Ascending aorta (tissue), 2 donors: Measurements from ENCODE around the gene CMIP. TPM values are rescaled to one million over a fixed set of nuclear protein-coding genes. Genes with fewer than 3 reads are reported as not detected.

Experiments used
- DNase-seq, 2 donors: peaks; one replicate each; pipeline ENCODE4 v3.0.0-alpha.2; 2019; ENCODE audit warnings: low spot score in 2 of 2
- H3K27ac ChIP-seq, 2 donors: fragments of 200-600 bp; sonication (generic); one replicate each; pipeline ENCODE4 v1.5.1; 2016 to 2017; ENCODE audit warnings: mild to moderate bottlenecking in 1 of 2
- H3K27me3 ChIP-seq: fragments of 200-600 bp; sonication (generic); one replicate; pipeline ENCODE4 v1.5.1; 2017
- H3K36me3 ChIP-seq, 2 donors: fragments of 200-600 bp; sonication (generic); one replicate each; pipeline ENCODE4 v1.5.1; 2016
- H3K4me1 ChIP-seq, 2 donors: fragments of 200-600 bp; sonication (generic); one replicate each; pipeline ENCODE4 v1.5.1; 2016 to 2017; ENCODE audit warnings: mild to moderate bottlenecking in 1 of 2
- H3K4me3 ChIP-seq, 2 donors: fragments of 200-600 bp; sonication (generic); one replicate each; pipeline ENCODE4 v1.5.1; 2016 to 2017; ENCODE audit warnings: mild to moderate bottlenecking in 1 of 2
- H3K9me3 ChIP-seq, 2 donors: fragments of 200-600 bp; sonication (generic); one replicate each; pipeline ENCODE4 v1.5.1; 2016
- intact Hi-C: fragments of 100-400 bp; cut with DNase I; formaldehyde crosslinking; loops from one replicate; pipeline ENCODE4 v1.15.1; 2023
- total RNA-seq: library from RNA; depleted of rRNA; stranded (reverse); fragments of >200 nt; gene quantifications from one replicate; pipeline ENCODE4 v1.1.0, GENCODE V29; 2016
- TF ChIP-seq, protein P1 (sequence below), 3 experiments: fragments of 200-600 bp in 2 of 3; fragments of 450-650 bp in 1 of 3; sonication (generic) in 2 of 3; IDR thresholded peaks; one replicate each; pipeline ENCODE4 v1.5.1; 2016 to 2019; ENCODE audit warnings: antibody characterized with exemption in 3 of 3, mild to moderate bottlenecking in 1 of 3, moderate library complexity in 1 of 3

CMIP gene
- total RNA-seq, 1 donor from 2014 or later = 110 TPM

DNA sequence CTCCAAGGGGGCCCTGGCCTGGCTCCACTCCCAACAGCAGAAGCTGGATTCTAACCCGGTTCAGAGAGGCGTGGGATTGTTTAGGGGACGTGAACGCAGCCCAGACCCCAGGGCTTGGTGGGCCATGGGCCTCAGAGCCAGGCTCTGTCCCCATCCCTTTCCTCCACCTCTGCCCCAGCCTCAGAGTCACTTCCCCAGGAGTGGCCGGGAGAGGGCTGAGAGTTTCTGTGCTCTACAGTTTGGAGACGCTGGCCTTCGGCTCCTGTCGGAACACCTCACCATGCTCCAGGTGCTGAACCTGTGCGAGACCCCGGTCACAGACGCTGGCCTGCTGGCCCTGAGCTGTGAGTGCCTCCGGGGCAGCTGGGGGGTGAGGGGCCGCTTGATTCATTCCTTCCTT is 260.7 kb downstream of the CMIP start:
- Histone ChIP-seq H3K4me1 (no peaks in the 10 kb centered on the region), H3K9me3 (no peaks in the 10 kb centered on the region), H3K36me3 (peaks cover 10 to 67% of the 10 kb centered on the region in 2 donors), H3K27me3 (no peaks in the 10 kb centered on the region), H3K4me3 (no peak overlapping the region), H3K27ac (no peak overlapping the region)
- TF ChIP-seq, protein P1, sequence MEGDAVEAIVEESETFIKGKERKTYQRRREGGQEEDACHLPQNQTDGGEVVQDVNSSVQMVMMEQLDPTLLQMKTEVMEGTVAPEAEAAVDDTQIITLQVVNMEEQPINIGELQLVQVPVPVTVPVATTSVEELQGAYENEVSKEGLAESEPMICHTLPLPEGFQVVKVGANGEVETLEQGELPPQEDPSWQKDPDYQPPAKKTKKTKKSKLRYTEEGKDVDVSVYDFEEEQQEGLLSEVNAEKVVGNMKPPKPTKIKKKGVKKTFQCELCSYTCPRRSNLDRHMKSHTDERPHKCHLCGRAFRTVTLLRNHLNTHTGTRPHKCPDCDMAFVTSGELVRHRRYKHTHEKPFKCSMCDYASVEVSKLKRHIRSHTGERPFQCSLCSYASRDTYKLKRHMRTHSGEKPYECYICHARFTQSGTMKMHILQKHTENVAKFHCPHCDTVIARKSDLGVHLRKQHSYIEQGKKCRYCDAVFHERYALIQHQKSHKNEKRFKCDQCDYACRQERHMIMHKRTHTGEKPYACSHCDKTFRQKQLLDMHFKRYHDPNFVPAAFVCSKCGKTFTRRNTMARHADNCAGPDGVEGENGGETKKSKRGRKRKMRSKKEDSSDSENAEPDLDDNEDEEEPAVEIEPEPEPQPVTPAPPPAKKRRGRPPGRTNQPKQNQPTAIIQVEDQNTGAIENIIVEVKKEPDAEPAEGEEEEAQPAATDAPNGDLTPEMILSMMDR (IDR thresholded peaks at IDR 0.05) = no peak
- no peak for DNase-seq
- intact Hi-C loops = no loop called here

DNA sequence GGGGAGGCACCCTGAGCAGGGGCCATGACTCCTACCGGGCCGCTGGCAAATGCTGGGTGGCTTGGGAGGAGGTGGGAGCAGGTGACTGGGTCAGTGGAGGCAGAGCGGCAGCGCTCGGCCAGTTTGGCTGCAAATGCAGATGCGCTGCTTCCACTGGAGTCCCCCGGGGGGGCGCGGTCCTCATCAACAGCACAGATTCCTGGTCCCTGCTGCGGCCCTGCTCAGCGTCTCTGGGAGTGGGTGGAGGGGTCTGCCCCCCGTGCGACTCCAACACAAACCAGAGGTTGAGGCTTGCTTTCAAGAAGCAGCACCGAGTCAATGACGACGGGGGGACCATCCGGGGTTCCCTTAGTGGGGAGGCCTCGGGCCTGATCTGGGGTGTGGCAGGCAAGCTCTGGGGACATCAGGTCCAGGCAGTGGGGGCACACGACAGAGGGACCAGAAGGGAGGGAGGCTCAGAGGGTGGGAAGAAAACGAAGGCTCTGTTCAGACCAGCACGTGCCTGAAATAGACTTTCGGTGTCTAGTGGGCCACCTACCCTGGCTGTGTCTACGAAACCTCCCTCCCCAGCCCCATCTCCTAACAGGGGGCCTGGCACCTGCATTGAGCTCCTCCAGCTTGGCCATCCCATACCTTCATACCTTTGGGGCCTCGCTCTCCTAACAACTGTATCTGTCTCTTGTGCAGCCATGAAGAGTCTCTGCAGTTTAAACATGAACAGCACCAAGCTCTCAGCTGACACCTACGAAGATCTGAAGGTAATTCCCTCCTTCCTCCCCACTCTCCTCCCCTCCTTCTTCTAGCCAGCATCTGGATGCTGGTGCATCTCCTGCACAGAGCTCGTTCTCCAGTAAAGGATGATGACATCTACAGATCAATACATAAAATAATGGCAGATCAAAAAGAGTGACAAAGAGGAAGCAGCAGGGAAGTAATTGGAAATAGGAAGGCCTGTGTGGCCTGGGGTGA is 262.0 kb downstream of the CMIP start:
- Histone ChIP-seq H3K27me3 (no peaks in the 10 kb centered on the region), H3K9me3 (no peaks in the 10 kb centered on the region), H3K27ac (no peak overlapping the region), H3K4me3 (no peak overlapping the region), H3K4me1 (no peaks in the 10 kb centered on the region), H3K36me3 (peaks cover 10 to 65% of the 10 kb centered on the region in 2 donors)
- no peak for DNase-seq
- intact Hi-C loops = no loop called here
- TF ChIP-seq, protein P1 (IDR thresholded peaks at IDR 0.05) = no peak

DNA sequence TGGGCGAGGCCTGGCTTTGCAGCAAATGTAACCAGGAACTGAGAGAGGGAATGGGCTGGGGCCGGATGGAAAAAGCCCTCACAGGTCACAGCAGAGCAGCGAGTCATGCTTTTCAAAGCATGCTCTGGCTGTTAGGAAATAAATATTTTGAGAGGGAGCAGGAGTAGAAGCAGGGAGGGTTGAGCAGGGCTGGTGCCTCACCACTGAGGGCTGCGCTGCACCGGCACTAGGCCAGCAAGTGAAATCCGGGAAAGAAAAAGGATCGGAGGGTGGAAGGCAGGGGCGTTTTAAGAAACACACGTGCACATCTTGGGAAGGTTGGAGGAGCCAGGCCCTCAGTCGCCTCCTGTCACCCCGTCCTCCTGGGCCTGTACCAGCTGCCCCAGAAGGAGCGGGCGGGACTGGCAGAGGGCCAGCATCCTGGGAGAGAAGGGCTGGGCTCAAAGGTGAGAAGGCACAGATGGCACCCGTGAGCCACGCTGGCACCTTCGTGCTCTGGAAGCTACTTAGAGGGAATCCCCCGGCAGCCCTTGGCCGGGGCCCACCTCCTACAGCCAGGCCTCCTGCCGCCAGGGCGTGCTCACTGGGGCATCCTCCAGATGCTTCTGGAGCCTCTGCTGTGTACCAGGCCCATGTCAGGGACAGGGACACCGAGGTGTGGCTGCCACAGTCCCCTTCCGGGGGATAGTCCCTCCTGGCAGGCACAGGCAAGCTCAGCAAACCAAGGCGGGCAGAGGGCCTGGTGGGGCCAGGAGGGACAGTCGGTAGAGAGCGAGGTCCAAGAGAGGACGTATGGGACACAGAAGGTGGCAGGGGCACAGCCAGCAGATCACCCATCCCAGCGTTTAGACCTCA is 263.0 kb downstream of the CMIP start:
- TF ChIP-seq, protein P1 (IDR thresholded peaks at IDR 0.05) = no peak
- Histone ChIP-seq H3K9me3 (no peaks in the 10 kb centered on the region), H3K27ac (no peak overlapping the region), H3K36me3 (peaks cover 6 to 60% of the 10 kb centered on the region in 2 donors), H3K4me1 (no peaks in the 10 kb centered on the region), H3K27me3 (no peaks in the 10 kb centered on the region), H3K4me3 (no peak overlapping the region)
- no peak for DNase-seq
- intact Hi-C loops = no loop called here

DNA sequence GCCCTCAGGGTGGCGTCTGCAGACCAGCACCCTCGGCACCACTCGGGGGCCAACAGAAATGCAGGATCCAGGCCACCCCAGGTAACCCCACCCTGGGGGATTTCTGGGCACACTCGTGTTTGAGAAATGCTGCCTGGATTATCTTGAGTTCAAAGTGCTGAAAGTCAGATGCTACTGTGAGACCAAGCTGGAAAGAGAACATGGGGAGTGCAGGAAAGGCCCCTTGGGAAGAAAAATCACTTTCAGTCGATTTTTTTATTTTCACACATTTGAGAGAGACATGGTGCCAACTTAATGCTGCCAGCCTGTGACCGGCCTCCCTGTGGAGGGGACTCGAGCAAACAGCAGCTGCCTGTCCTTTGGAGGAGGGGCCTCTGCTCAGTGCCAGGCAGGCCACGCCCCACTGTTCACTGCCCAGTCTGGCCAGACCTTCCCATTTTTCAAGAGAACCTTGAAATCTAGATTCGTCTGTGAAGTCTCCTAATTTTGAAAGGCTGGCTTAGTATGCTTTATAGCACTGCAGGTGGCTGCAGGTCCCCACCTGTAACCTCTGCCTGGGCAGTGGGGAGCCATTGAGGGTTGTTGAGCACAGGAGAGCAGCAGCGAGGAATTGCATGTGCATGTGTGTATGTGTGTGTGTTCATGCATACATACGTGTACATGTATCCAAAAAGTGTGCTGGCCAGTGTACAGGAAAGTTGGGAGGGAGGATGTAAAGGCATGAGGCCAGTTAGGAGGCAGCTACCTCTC is 263.8 kb downstream of the CMIP start:
- H3K27me3 ChIP-seq = no peaks in the 10 kb centered on the region
- intact Hi-C loops = no loop called here
- no peak overlapping the region for H3K4me3 ChIP-seq
- H3K27ac ChIP-seq = no peak overlapping the region
- H3K4me1 ChIP-seq = no peaks in the 10 kb centered on the region
- DNase-seq = no peak
- no peaks in the 10 kb centered on the region for H3K9me3 ChIP-seq
- TF ChIP-seq, protein P1 (IDR thresholded peaks at IDR 0.05) = no peak
- peaks cover 6 to 52% of the 10 kb centered on the region in 2 donors for H3K36me3 ChIP-seq
